ENCODE data around the gene LIME1.

LIME1 gene

DNA sequence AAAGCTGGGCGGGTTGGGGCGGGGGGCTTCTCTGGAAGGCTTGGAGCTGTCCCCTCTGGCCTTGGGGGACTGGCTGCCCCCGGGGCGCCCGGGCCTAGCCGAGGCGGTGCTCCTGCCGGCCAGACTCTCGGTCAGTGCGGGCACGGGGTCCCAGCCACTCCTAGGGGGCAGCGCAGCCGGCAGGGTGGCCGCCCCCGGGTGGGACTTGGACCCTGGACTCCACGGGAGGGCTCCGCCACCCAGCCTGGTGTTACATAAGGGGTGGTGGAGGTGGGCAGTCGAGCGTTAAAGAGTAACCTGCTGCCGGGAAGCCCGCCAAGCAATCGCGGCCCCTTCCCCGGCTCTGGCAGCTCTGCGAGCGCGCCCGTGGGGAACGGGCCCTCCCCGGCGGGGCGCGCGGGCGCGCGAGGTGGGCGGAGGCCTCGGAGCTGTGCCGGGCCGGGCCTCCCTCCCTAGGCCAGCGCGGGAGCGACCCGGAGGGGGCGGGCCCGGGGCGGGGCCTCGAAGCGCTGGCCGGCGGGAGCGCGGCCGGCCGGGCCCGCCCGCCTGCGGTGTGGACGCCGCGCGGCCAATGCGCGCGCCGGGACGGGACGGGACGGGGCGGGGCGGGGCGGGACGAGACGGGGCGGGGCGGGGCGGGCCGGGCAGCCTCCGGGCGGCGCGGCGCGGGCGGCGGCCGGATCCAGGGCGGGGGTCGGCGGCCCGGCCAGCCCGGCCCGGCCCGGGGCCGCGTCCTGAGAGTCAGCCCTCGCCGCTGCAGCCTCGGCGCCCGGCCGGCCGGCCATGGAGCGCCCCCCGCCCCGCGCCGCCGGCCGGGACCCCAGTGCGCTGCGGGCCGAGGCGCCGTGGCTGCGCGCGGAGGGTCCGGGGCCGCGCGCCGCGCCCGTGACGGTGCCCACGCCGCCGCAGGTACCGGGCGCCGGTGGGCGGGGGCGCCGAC lies 2.9 kb downstream of the LIME1 start, which contains the start of gene SLC2A4RG:
SLC2A4RG (plus strand) TSS at position 647 of the 940 bp plus-strand sequence; CDS start at position 784, 137 bp downstream.
- peak; percentile 52 for DNase-seq

DNA sequence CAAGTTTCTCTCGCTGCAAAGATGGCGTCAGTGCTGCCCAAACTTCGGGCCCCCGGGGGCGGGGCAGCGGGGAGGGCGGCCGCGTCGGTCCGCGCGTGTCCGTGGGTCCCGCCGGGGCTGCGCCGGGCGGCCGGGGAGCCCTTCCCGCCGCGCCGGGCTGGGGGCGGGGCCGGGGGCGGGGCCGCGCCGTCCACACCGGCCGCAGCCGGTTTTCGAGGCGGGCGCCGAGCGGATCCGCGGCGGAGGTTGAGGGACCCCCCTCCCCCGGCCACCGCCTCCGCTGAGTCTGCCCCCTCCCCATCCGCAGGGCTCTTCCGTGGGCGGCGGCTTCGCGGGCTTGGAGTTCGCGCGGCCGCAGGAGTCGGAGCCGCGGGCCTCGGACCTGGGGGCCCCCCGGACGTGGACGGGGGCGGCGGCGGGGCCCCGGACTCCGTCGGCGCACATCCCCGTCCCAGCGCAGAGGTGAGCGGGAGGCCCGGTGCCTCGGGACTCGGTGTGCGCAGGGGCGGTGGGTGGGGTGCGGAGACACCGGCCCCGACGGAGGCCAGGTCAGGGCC lies 3.7 kb downstream of the LIME1 start:
- no peak for DNase-seq

DNA sequence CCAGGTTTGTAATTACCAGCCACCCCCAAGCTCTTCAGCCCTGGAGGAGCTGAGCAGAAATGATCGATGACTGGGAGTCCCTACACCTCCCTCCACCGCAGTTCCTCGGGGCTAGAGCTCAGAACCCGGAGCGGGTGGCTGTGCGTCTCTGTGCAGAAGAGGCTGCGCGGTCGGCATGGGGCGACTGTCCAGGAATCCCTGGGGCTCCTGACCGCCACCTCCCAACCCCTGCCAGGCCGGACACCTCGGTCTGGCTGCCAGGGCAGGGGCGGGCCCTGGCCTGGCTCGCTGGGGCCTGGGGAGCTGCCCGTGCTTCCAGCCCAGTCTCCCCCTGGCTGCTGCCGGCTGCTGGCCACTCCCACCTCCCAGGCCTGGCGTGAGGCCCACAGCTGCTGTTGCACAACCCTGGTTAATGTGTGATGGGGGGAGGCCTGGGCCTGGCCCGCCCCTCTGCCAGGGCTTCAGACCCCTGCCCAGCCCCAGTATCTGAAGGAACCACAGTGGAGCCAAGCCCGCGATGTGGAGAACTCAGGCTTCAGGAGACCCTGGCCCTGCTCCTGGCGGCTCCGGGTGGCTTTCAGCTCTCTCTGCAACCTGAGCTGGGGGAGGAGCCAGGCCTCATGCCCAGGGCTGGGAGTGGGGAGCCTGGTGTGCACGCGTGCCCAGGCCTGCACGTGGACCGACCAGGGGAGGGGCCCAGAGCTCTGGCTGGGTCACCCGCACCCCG lies 4.3 kb downstream of the LIME1 start:
- DNase-seq: peak; percentile 77

DNA sequence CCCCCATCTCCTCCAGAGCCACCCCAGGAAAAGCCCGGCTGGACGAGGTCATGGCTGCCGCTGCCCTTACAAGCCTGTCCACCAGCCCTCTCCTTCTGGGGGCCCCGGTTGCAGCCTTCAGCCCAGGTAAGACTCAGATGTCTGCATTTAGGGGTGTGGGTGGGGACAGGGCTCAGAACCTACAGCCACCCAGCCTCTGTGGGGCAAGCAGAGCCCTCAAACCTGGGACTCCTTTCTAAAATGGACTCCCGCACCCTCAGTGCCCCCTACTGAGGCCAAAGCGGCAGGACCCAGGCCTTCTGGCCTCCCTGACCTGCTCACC lies 4.9 kb downstream of the LIME1 start:
- DNase-seq: no peak

DNA sequence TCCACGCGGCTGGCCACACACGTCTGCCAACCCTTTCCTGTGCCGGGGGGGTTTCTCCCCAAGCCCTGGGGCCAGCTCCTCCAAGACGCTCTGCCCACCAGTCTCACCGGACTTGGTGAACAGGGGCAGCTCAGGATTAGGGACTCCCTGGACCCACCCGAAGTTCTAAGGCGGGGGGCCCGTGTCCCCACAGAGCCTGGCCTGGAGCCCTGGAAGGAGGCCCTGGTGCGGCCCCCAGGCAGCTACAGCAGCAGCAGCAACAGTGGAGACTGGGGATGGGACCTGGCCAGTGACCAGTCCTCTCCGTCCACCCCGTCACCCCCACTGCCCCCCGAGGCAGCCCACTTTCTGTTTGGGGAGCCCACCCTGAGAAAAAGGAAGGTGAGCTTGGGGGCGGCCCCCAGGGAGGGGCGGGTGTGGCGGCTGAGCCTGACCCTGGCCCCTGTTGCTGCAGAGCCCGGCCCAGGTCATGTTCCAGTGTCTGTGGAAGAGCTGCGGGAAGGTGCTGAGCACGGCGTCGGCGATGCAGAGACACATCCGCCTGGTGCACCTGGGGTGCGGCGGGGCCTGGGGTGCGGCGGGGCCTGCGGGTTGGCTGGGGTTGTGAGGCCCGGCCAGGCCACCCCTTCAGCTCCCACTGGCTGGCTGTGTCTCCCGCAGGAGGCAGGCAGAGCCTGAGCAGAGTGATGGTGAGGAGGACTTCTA lies 5.4 kb downstream of the LIME1 start:
- DNase-seq: no peak

DNA sequence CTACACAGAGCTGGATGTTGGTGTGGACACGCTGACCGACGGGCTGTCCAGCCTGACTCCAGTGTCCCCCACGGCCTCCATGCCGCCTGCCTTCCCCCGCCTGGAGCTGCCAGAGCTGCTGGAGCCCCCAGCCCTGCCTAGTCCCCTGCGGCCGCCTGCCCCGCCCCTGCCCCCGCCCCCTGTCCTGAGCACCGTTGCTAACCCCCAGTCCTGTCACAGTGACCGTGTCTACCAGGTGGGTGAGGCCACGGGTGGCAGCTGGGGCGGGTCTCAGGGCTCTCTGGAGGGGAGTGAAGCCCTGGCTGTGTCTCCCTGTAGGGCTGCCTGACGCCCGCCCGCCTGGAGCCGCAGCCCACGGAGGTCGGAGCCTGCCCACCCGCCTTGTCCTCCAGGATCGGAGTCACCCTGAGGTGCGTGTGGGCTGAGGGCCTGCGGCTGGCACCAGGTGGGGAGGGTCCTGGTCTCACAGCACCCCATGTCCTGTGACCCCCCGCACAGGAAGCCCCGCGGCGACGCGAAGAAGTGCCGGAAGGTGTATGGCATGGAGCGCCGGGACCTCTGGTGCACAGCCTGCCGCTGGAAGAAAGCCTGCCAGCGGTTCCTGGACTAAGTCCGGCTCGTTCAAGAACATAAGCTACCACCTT lies 6.0 kb downstream of the LIME1 start:
- DNase-seq: no peak

DNA sequence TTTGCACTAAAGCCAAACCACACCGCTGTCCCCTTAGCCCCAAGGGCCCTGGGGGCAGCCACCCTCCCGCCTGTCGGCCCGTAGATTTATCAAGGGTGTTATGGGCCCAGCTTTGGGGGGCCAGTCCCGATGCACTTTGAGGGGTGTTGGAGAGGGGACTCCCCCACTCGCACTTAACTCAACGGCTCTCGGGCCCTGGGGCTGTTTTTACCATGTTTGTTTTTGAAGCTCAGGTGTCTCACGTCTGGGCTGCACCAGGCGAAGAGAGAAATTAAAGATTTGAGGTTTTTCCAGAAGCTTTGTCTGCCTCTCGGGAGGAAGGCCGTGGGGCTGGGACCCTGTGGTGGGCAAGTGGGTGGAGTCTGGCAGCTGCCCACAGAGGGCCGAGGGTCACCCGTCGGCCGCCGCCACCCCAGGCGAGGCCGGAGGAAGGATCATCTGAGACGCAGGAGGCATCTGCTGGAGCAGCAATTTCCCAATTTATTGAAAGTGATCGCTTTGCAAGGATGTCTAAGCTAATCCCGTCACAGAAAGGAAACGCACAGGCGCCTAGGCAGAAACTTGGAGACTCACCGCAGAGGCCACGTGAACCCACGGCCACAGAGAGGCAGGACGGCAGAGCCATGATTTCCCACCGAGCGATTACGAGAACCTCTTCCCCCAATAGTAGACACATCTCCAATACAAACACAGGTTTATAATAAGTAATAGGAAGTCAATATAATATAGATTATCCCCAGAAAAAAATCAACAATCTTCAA lies 6.9 kb downstream of the LIME1 start:
- no peak for DNase-seq

DNA sequence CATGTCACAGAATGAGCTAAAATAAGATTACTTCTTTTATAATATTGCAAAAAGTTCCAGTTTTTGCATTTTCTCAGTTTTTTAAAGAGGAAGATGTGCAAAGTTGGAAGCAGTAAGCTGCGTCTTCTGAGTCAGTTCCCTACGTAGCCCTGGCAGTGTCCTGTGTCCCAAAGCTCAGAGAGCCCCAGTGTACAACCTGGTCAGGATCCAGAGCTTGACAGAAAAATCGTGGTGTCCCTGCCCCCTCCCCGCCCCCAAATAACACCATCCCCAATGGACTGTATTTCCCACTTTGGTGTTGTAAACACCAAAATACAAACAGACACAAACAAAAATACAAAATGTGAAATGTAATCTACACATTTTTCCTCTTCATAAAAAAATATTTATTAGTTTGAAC lies 7.7 kb downstream of the LIME1 start:
- DNase-seq: no peak

DNA sequence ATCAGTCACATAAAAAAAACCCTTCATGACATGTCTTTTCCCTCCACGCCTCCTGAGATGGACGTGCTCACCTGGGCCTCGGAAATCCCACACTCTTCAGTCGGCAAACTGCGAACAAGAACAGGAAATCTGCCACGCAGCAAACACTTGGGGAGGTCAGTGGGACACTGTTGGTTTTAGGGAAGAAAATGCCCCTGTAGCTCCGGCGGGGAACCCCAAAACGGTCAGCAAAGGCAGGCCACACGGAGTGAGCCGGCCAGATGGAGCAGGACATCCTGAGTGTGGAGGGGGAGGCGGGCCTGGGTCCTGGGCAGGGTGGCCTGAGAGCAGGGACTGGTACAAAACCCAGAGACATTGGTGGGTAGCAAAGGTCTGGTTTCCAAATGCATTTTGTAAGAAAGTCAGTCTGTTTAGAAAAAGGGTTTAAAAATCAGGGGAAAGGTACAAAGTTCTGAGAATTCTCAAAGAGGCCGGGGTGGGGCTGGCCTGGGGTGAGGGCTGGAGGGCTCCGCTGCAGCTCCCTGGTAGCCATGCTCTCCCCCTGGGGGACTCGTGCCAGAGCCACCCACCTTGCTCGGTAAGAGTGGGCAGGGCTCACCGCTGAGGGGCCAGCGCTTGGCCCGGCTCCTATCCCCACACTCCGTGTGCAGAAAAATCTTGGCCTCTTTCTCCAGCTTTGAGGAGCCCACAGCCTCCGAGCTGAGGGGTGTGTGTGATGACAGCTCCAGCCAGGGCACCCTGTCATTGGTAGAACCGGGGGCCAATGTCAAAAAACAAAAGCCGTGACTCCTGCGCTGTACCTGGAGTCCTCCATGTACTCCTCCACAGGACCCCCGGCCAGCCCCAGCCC lies 8.3 kb downstream of the LIME1 start:
- no peak for DNase-seq

DNA sequence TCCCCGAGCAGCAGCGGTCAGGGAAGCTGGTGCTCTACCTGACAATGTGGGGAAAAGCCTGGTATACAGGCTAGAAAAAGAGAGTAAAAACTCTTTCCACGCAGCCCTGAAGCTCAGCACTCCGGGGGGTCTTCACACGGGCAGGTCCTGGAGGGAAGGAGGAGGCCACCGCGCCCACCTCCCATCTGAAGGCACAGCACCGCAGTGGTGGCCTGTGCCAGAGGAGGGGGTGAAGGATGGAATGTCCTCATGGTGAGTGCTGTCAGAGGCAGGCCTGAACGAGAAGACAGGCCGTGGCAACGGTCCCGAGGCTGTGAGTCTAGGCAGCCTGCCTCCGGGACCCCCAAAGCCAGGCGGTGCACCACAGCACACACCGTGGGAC lies 9.0 kb downstream of the LIME1 start:
- no peak for DNase-seq

DNA sequence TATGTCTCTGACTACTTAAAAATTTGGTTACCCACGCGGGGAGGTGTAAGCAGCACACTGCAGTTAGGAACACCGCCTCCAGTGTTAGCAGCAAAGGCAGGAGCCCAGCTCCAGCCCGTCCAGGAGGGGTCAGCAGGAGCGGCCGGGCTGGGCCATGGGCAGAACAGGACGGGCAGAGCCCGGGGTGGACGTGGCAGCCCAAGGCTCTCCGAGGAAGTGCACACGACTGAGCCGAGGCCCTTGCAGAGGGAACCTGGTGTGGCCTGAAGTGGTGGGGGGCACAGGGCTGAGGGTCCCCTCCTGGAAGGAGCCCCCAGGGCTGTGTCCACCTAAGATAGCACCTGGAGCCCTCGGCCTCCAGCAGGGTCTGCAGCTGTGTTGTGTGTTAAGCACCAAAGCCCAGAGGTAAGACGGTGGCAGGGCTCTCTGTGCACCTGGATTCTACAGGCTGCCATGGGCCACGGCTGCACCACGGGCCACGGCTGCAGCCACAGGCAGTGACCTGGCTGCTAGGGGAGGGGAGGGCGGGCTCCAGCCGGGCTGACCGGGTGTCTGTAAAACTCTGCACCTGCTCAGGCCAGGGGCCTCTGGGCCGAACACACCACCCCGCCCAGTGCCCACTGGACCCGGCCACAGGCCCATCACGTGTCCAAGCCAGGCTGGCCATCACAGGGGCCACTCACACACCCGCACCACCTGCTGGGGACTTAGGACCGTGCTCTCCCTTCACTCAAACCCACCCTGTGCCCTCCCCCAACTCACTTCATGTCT lies 9.7 kb downstream of the LIME1 start:
- DNase-seq: no peak

DNA sequence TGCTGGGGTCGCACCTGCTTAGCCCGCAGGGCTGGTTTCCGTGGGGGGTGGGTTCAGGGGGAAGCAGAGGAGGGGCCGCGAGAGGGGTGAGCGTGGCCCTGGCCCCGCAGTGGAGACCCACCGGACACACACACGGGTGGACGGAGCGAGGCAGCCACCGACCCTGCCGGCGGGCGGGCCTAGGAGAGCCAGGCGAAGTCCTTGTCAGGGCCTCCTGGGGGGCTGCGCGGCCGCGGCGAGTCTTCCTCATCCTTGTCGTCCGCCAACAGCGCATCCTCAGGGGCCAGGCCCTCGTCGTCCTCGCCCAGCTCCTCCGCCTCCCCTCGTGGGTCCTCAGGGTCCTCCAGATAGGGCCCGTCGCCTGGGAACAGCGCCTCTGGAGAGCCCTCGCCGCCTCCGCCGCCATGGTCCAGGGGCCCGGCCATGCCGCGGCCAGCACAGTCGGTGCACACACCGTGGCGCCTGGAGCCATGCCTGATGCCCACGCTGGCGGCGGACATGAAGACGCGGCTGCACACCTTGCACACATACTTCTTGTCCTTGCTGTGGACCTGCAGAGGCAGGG lies 10.4 kb downstream of the LIME1 start:
- DNase-seq: no peak

DNA sequence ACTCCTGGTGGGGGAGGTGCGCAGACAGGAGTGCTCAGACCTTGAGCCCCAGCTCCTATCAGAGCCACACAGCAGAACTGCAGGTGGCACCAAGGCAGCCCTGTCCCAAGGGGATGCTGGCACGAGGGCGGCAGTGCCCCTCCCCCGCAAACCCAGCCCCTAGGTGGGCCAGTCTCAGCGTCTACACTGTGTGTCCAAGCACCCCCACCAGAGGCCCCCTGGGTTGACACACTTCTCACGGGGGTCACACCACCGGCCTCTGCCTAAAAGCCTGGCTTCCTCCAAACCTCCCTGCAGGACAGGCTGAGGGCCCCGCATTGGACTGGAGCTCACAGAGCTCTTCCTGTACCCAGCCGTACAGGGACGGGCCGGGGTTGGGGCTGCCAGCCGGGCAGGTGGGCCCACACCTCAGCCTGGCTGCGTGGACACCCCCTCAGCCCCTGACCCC lies 11.2 kb downstream of the LIME1 start:
- DNase-seq: no peak

DNA sequence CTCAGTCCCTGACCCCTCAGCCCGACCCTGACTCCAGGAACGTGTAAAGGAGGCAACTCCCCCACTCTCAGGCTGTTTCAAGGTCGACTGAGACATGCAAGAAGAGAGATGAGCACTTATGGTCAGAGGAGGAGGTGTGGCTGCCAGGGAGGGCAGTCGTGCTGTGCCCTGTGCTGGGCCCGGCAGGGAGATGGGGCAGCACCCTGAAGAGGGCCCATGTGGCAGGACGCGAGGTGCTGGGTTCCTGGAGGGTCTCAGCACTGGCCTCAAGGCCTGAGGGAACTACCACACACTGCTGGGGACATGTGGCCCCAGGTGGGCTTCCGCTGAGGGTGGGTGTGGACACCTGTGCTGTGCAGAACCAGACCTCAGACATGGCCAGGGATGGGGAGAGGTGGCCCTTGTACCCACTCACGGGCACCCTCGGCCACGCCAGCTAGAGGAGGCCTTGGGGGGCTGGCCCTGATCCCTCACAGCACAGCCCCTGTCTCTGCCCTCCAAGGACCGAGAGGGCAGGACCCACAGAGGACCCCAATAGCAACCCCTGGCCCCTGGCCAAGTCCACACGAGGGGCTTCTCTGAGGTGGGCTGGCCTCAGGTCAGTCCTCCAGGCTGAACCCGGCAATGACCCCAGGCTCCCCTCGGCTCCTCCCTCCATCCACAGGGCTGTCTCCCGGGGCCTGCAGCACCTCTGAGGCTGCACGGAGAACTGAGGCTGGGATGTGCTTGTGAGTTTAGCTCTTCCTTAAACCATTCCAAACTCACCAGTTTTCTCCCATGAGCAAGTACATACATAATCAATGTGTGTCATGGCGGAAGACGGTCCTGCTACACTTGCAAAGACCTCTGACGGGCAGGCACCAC lies 11.8 kb downstream of the LIME1 start:
- DNase-seq: no peak

DNA sequence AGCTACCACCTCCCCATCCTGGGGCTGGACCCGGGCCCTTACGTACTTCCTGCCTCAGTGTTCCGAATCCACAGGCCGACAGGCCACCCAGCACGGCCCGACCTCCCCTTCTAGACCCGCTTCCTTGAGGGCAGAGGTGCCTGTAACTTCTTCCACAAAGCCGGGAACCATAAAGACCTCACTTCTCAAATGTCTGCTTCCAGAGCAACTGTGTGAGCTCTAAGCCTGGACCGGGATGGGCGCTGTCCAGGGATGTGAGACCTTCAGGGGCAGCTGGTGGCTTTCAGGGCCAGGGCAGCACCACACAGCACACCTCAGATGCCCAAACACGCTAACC lies 12.4 kb downstream of the LIME1 start:
- DNase-seq: no peak

DNA sequence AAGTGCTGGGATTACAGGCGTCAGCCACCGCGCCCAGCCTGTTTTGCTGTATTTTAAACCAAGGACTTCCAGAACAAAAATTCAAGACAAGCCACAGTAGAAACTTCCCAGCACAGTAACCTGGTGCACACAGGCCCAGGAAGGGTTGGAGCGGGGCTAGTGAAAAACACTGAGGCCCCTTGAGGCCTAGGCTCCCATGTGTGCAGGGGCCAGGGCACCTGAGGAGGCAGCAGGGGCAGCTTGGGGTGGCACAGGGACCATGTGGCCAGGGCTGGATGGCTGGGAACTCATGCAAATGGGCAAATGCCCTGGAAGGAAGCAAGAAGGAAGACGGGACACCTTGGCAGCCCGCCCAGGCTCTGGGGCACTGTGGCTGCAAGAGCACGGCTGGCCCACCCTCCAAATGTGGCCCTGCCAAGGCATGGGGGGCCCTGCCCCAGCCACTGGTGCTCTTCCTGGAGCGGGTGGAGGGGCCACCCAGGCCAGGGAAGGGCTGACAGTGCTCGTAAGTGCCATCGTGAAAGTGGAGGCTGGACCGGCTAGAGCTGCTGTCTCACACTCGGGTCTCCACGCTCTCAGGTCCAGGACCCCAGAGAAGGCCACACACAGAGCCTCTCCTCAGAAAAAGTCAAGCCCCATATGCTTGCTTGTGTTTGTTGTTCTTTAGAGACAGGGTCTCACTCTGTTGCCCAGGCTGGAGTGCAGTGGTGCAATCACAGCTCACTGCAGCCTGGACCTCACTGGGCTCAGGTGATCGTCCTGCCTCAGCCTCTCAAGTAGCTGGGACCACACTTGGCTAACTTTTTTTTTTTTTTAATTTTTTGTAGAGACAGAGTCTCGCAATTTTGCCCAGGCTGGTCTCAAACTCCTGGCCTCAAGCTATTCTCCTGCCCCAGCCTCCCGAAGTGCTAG lies 13.4 kb downstream of the LIME1 start:
- no peak for DNase-seq

DNA sequence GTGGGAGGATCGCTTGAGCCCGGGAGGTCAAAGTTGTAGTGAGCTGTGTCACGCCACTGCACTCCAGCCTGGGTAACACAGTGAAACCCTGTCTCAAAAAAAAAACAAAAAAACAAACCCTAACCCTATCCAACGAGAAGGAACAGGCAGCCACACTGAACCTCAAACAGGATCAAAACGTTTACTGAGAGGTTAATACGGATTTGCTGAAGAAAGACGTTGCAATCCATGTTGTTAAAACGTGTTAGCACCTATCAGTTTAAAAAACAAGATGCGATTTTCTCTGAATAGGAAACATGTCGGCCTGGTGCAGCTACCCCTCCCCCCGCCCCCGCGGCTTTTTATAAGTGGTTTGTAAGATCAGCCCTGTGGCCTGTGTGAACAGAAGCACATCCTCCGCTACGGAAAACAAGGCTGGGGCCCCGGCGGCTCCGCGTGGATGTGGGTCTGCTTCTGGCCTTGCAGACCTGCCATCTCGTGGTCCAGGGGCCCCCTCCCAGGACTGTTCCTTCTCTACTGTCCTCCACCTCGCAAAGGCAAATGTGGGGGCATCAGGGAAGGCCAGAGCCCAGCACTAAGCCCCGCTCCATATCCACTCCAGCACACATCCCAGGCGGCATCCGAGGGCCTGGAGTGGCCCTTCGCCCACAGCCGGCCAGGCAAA lies 14.5 kb downstream of the LIME1 start:
- DNase-seq: no peak

All from DMS79 (cell line).